ENCODE measurements around the gene BMP7. TPM values are rescaled to one million over a fixed set of nuclear protein-coding genes. Genes with fewer than 3 reads are reported as not detected.
A peak's percentile ranks its signal among the peaks of the same experiment; 100 is the strongest.

The BMP7 gene
- total RNA-seq, 1 experiment from 2014 or later = 7.5 TPM

DNA sequence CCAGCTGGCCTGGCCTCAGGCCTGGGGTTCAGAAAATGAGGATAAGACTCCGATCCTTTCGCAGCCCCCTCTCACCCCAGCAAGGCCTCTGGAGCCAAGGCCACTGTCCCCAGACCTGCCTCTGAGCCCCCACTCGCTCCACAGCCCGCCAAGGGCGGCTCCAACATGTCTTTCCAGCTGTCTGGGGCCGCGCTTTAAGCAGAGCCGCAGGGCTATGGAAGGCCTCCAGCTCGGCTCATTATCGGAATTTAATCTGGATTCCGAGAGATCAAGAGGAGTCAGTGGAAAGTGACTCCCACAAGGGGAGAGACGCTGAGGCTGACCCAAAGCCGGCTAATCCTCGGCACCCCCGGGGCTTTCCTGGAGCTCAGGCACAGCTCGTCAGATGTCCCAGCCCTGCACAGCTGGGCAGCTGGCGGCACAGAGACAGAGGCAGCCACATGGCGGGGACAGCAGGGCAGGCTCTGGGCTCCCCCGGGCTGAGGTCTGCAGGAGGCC lies 41.8 kb downstream of the BMP7 start:
- H3K9me3 ChIP-seq (ENCODE audit: low read depth, low read length, poor library complexity, severe bottlenecking) = no peaks in the 10 kb centered on the region
- intact Hi-C loops (cut with micrococcal nuclease; ENCODE audit: unreplicated experiment) = no loop called here
- POLR2A ChIA-PET (ENCODE audit: low non-redundant PET) = no interaction called here
- DNase-seq (ENCODE audit: low spot score) = peak; percentile 48
- no peaks in the 10 kb centered on the region for H3K27me3 ChIP-seq (replicated peaks; ENCODE audit: insufficient read depth, low read depth, low read length, poor library complexity)
- no peak overlapping the region for H3K27ac ChIP-seq (ENCODE audit: low read depth, low read length, poor library complexity, severe bottlenecking)
- H3K4me3 ChIP-seq (ENCODE audit: low read depth, low read length, poor library complexity, severe bottlenecking) = no peak overlapping the region
- H3K4me1 ChIP-seq (ENCODE audit: insufficient read depth, low read length, poor library complexity, severe bottlenecking) = peaks cover 13% of the 10 kb centered on the region
- CTCF ChIA-PET = no interaction called here
- TF ChIP-seq, protein P1, sequence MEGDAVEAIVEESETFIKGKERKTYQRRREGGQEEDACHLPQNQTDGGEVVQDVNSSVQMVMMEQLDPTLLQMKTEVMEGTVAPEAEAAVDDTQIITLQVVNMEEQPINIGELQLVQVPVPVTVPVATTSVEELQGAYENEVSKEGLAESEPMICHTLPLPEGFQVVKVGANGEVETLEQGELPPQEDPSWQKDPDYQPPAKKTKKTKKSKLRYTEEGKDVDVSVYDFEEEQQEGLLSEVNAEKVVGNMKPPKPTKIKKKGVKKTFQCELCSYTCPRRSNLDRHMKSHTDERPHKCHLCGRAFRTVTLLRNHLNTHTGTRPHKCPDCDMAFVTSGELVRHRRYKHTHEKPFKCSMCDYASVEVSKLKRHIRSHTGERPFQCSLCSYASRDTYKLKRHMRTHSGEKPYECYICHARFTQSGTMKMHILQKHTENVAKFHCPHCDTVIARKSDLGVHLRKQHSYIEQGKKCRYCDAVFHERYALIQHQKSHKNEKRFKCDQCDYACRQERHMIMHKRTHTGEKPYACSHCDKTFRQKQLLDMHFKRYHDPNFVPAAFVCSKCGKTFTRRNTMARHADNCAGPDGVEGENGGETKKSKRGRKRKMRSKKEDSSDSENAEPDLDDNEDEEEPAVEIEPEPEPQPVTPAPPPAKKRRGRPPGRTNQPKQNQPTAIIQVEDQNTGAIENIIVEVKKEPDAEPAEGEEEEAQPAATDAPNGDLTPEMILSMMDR (conservative IDR thresholded peaks at IDR 0.05; ENCODE audit: low read depth, low read length) = no peak
- TF ChIP-seq EZH2 (IDR thresholded peaks at IDR 0.05; ENCODE audit: borderline replicate concordance, low read depth, low read length, poor library complexity, severe bottlenecking) = no peak
- BruUV-seq (replicated peaks) = no TSS peak
- no peaks in the 10 kb centered on the region for H3K36me3 ChIP-seq (ENCODE audit: insufficient read depth, low read length, poor library complexity, severe bottlenecking)

DNA sequence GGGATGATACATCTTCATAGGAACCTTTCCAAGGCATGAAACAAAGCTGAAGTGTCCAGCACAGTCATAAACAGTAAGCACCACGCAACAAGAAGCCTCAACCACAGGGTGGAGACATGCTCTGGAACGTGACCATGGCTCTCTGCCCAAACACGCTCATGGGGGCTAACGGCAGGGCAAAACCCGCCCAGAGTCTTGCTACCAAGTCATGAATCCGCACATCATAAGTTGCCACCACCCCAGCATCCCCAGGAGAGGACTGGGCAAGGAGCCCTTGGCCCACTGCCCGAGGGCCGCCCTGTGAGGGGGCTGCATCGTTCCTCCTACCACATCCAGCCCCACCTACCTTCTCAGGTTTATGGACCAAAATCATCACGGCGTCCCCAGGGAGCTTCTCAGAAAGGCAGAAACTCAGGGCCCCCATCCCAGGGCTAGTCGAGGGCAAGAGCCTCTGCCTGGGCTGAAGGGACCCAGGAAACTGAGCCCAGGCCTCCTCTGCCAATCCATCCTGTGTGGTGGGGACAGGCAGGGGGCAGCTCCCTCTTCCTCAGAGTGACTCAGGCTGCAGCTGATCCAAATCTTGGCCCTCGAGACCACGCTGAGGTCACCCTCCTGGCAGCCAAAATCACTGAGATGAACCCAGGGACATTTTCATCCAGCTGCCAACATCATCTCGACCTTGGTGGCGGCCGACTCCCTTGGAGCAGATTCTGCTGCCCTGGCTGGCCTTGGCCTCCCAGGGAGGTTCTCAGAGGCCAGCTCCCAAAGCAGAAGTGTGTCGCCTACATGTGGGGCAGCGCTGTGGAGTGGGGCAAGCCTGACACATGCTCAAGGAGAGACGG lies 42.6 kb downstream of the BMP7 start:
- intact Hi-C loops (cut with micrococcal nuclease; ENCODE audit: unreplicated experiment) = no loop called here
- Histone ChIP-seq H3K27me3 (replicated peaks; ENCODE audit: insufficient read depth, low read depth, low read length, poor library complexity) (no peaks in the 10 kb centered on the region), H3K36me3 (ENCODE audit: insufficient read depth, low read length, poor library complexity, severe bottlenecking) (no peaks in the 10 kb centered on the region), H3K4me1 (ENCODE audit: insufficient read depth, low read length, poor library complexity, severe bottlenecking) (peaks cover 13% of the 10 kb centered on the region), H3K9me3 (ENCODE audit: low read depth, low read length, poor library complexity, severe bottlenecking) (no peaks in the 10 kb centered on the region), H3K4me3 (ENCODE audit: low read depth, low read length, poor library complexity, severe bottlenecking) (no peak overlapping the region), H3K27ac (ENCODE audit: low read depth, low read length, poor library complexity, severe bottlenecking) (no peak overlapping the region)
- no TSS peak for BruUV-seq (replicated peaks)
- ChIA-PET CTCF (no interaction called here), POLR2A (ENCODE audit: low non-redundant PET) (no interaction called here)
- DNase-seq (ENCODE audit: low spot score) = peak; percentile 34
- TF ChIP-seq EZH2 (IDR thresholded peaks at IDR 0.05; ENCODE audit: borderline replicate concordance, low read depth, low read length, poor library complexity, severe bottlenecking) = no peak
- TF ChIP-seq, protein P1 (conservative IDR thresholded peaks at IDR 0.05; ENCODE audit: low read depth, low read length) = peak; percentile 39

DNA sequence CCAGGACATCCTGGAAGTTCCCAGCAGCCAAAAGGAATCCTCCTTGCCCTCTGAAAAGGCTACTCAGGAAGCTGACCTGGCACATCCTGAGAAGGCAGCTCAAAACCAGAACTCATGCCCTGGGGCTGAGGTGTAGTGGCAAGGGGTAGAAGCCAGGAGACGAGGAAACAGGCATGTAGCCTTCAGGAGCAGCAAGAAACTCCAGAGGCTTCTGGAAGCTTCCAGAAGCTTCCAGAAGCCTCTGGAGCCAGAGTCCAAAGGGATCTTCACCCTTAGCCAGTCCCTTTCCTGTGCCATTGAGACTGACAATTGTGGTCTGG lies 43.9 kb downstream of the BMP7 start:
- no peak for DNase-seq (ENCODE audit: low spot score)
- no peaks in the 10 kb centered on the region for H3K27me3 ChIP-seq (replicated peaks; ENCODE audit: insufficient read depth, low read depth, low read length, poor library complexity)
- ChIA-PET CTCF (no interaction called here), POLR2A (ENCODE audit: low non-redundant PET) (no interaction called here)
- peaks cover 13% of the 10 kb centered on the region for H3K4me1 ChIP-seq (ENCODE audit: insufficient read depth, low read length, poor library complexity, severe bottlenecking)
- H3K27ac ChIP-seq (ENCODE audit: low read depth, low read length, poor library complexity, severe bottlenecking) = no peak overlapping the region
- H3K9me3 ChIP-seq (ENCODE audit: low read depth, low read length, poor library complexity, severe bottlenecking) = no peaks in the 10 kb centered on the region
- intact Hi-C loops (cut with micrococcal nuclease; ENCODE audit: unreplicated experiment) = no loop called here
- TF ChIP-seq EZH2 (IDR thresholded peaks at IDR 0.05; ENCODE audit: borderline replicate concordance, low read depth, low read length, poor library complexity, severe bottlenecking) = no peak
- TF ChIP-seq, protein P1 (conservative IDR thresholded peaks at IDR 0.05; ENCODE audit: low read depth, low read length) = no peak
- no peaks in the 10 kb centered on the region for H3K36me3 ChIP-seq (ENCODE audit: insufficient read depth, low read length, poor library complexity, severe bottlenecking)
- no TSS peak for BruUV-seq (replicated peaks)
- no peak overlapping the region for H3K4me3 ChIP-seq (ENCODE audit: low read depth, low read length, poor library complexity, severe bottlenecking)

All from A673 (cell line).